ENCODE data around the gene EN1.

Gene EN1

GRCh38 chr2:118846442-118846952, 951 bp downstream of the EN1 start:
- CTCF ChIA-PET: interaction anchor here (0.9 to 4.2 kb wide), 4 partner anchors 9 to 267 kb away, joined by 3 to 39 read pairs (median 7); no protein-coding TSS in a partner anchor
- TF ChIP-seq CTCF (IDR thresholded peaks at IDR 0.05; ENCODE audit: insufficient read depth, low read length, missing control alignments): peak; percentile 10
- POLR2A ChIA-PET: interaction anchor here (1.1 to 2.0 kb wide), 6 partner anchors 9 to 204 kb away, joined by 3 to 14 read pairs (median 4); no protein-coding TSS in a partner anchor
- H3K4me3 ChIP-seq (ENCODE audit: low read depth, low read length): peak overlapping the region; percentile 92
- no peak for DNase-seq (ENCODE audit: low read depth, low spot score)

GRCh38 chr2:118845522-118846441, 1.7 kb downstream of the EN1 start:
- TF ChIP-seq CTCF (IDR thresholded peaks at IDR 0.05; ENCODE audit: insufficient read depth, low read length, missing control alignments): no peak
- H3K4me3 ChIP-seq (ENCODE audit: low read depth, low read length): peak overlapping the region; percentile 92
- ChIA-PET POLR2A (interaction anchor here (0.7 to 1.5 kb wide), 6 partner anchors 8 to 270 kb away, joined by 3 to 5 read pairs (median 4); no protein-coding TSS in a partner anchor), CTCF (interaction anchor here (0.6 to 4.2 kb wide), 6 partner anchors 10 to 625 kb away, joined by 3 to 39 read pairs (median 4); no protein-coding TSS in a partner anchor)
- no peak for DNase-seq (ENCODE audit: low read depth, low spot score)

GRCh38 chr2:118845005-118845521, 2.4 kb downstream of the EN1 start:
- POLR2A ChIA-PET: interaction anchor here (0.7 to 1.6 kb wide), 6 partner anchors 9 to 269 kb away, joined by 3 to 7 read pairs (median 4); no protein-coding TSS in a partner anchor
- CTCF ChIA-PET: interaction anchor here (0.6 to 4.2 kb wide), 6 partner anchors 11 to 624 kb away, joined by 3 to 39 read pairs (median 4); no protein-coding TSS in a partner anchor
- DNase-seq (ENCODE audit: low read depth, low spot score): no peak
- TF ChIP-seq CTCF (IDR thresholded peaks at IDR 0.05; ENCODE audit: insufficient read depth, low read length, missing control alignments): peak; percentile 23
- H3K4me3 ChIP-seq (ENCODE audit: low read depth, low read length): peak overlapping the region; percentile 92

GRCh38 chr2:118844261-118845004, 3.0 kb downstream of the EN1 start:
- ChIA-PET CTCF (interaction anchor here (0.9 to 4.2 kb wide), 6 partner anchors 11 to 472 kb away, joined by 3 to 39 read pairs (median 4); no protein-coding TSS in a partner anchor), POLR2A (interaction anchor here (0.7 to 1.6 kb wide), 6 partner anchors 9 to 621 kb away, joined by 3 to 7 read pairs (median 4); no protein-coding TSS in a partner anchor)

More at GRCh38 chr2:118844261-118845004, 3.0 kb downstream of the EN1 start:
- no peak for DNase-seq (ENCODE audit: low read depth, low spot score)
- peak overlapping the region; percentile 92 for H3K4me3 ChIP-seq (ENCODE audit: low read depth, low read length)
- no peak for TF ChIP-seq CTCF (IDR thresholded peaks at IDR 0.05; ENCODE audit: insufficient read depth, low read length, missing control alignments)
